WTC11 (cell line): ENCODE data around the gene RNF151. TPM values are rescaled to one million over a fixed set of nuclear protein-coding genes. Genes with fewer than 3 reads are reported as not detected.

Source experiments
- ARID4B ChIP-seq: sonication (generic); formaldehyde crosslinking; IDR thresholded peaks from 2 replicates; pipeline ENCODE4 v1.8.0; 2023; ENCODE audit warnings: missing genetic modification reagents, mild to moderate bottlenecking, borderline replicate concordance
- CREM ChIP-seq: sonication (generic); formaldehyde crosslinking; IDR thresholded peaks from 2 replicates; pipeline ENCODE4 v1.8.1; 2022; ENCODE audit warnings: mild to moderate bottlenecking, missing genetic modification reagents, moderate library complexity
- EMX1 ChIP-seq: fragments of 250-450 bp; sonication (Bioruptor Pico); IDR thresholded peaks from 2 replicates; pipeline ENCODE4 v1.8.0; 2021; ENCODE audit warnings: mild to moderate bottlenecking
- ETV6 ChIP-seq: sonication (generic); formaldehyde crosslinking; IDR thresholded peaks from 2 replicates; pipeline ENCODE4 v1.8.1; 2022; ENCODE audit warnings: mild to moderate bottlenecking, missing genetic modification reagents
- FOXK1 ChIP-seq: sonication (generic); formaldehyde crosslinking; IDR thresholded peaks from 2 replicates; pipeline ENCODE4 v1.8.0; 2022; ENCODE audit warnings: mild to moderate bottlenecking, moderate library complexity, missing genetic modification reagents
- FOXP4 ChIP-seq: sonication (generic); formaldehyde crosslinking; IDR thresholded peaks from 2 replicates; pipeline ENCODE4 v1.8.0; 2022; ENCODE audit warnings: mild to moderate bottlenecking, missing genetic modification reagents
- HMGA2 ChIP-seq: fragments of 250-450 bp; sonication (Bioruptor Pico); IDR thresholded peaks from 2 replicates; pipeline ENCODE4 v1.4.0; 2021; ENCODE audit warnings: mild to moderate bottlenecking, moderate library complexity
- RELA ChIP-seq: sonication (generic); formaldehyde crosslinking; IDR thresholded peaks from 2 replicates; pipeline ENCODE4 v1.8.1; 2022; ENCODE audit warnings: missing genetic modification reagents, mild to moderate bottlenecking, borderline replicate concordance
- SMAD4 ChIP-seq: sonication (generic); formaldehyde crosslinking; IDR thresholded peaks from 2 replicates; pipeline ENCODE4 v1.8.0; 2022; ENCODE audit warnings: mild to moderate bottlenecking, missing genetic modification reagents
- STAT6 ChIP-seq: sonication (generic); formaldehyde crosslinking; conservative IDR thresholded peaks from 2 replicates; pipeline ENCODE4 v1.8.1; 2023; ENCODE audit warnings: mild to moderate bottlenecking, low read depth, missing genetic modification reagents, moderate library complexity
- TP53 ChIP-seq: sonication (generic); formaldehyde crosslinking; IDR thresholded peaks from 2 replicates; pipeline ENCODE4 v1.8.1; 2023; ENCODE audit warnings: mild to moderate bottlenecking, missing genetic modification reagents
- ZBTB43 ChIP-seq: sonication (generic); formaldehyde crosslinking; IDR thresholded peaks from 2 replicates; pipeline ENCODE4 v1.8.1; 2023; ENCODE audit warnings: mild to moderate bottlenecking, missing genetic modification reagents
- ZMAT4 ChIP-seq: fragments of 250-450 bp; sonication (Bioruptor Pico); IDR thresholded peaks from 2 replicates; pipeline ENCODE4 v1.9.0; 2021; ENCODE audit warnings: mild to moderate bottlenecking
- ZNF263 ChIP-seq: sonication (generic); formaldehyde crosslinking; IDR thresholded peaks from 2 replicates; pipeline ENCODE4 v1.8.1; 2022; ENCODE audit warnings: low read depth, mild to moderate bottlenecking, moderate library complexity, missing genetic modification reagents
- ZNF281 ChIP-seq: sonication (generic); formaldehyde crosslinking; IDR thresholded peaks from 2 replicates; pipeline ENCODE4 v1.8.0; 2023; ENCODE audit warnings: mild to moderate bottlenecking, missing genetic modification reagents
- ZNF425 ChIP-seq: fragments of 250-450 bp; sonication (Bioruptor Pico); conservative IDR thresholded peaks from 2 replicates; pipeline ENCODE4 v1.9.0; 2021; ENCODE audit warnings: mild to moderate bottlenecking
- ZSCAN18 ChIP-seq: fragments of 250-450 bp; sonication (Bioruptor Pico); IDR thresholded peaks from 2 replicates; pipeline ENCODE4 v2.1.2; 2022; ENCODE audit warnings: mild to moderate bottlenecking, moderate library complexity
- total RNA-seq: library from RNA; stranded (reverse); gene quantifications from 3 replicates; pipeline ENCODE4 v1.2.3, GENCODE V29; 2021

Gene RNF151
- total RNA-seq, 1 experiment from 2014 or later, result 0.31 TPM

GRCh38 chr16:1929578-1930337, 36.9 kb upstream of the RNF151 start (continued):
- TF ChIP-seq ZSCAN18 (CRISPR knock-in tag) (no peak), ETV6 (CRISPR knock-in tag) (peak; percentile 93), CREM (peak; percentile 84), FOXP4 (CRISPR knock-in tag) (peak; percentile 92), SMAD4 (CRISPR knock-in tag) (0 out of 2 replicates have a peak, but pooled peaks have one; percentile 58), EMX1 (CRISPR knock-in tag) (no peak), STAT6 (CRISPR knock-in tag) (0 out of 2 replicates have a peak, but pooled peaks have one; percentile 46), RELA (CRISPR knock-in tag) (peak; percentile 94), ZNF425 (no peak), TP53 (CRISPR knock-in tag) (peak; percentile 89; the same call in 1 of the 2 replicates), FOXK1 (CRISPR knock-in tag) (peak; percentile 92), ZBTB43 (CRISPR knock-in tag) (peak; percentile 95), ARID4B (CRISPR knock-in tag) (peak; percentile 82; the same call in 1 of the 2 replicates), ZNF263 (CRISPR knock-in tag) (no peak), ZMAT4 (CRISPR knock-in tag) (no peak), ZNF281 (CRISPR knock-in tag) (peak; percentile 51; the same call in 1 of the 2 replicates), HMGA2 (CRISPR knock-in tag) (no peak)
